ENCODE measurements around the gene ECEL1.

Gene ECEL1

DNA sequence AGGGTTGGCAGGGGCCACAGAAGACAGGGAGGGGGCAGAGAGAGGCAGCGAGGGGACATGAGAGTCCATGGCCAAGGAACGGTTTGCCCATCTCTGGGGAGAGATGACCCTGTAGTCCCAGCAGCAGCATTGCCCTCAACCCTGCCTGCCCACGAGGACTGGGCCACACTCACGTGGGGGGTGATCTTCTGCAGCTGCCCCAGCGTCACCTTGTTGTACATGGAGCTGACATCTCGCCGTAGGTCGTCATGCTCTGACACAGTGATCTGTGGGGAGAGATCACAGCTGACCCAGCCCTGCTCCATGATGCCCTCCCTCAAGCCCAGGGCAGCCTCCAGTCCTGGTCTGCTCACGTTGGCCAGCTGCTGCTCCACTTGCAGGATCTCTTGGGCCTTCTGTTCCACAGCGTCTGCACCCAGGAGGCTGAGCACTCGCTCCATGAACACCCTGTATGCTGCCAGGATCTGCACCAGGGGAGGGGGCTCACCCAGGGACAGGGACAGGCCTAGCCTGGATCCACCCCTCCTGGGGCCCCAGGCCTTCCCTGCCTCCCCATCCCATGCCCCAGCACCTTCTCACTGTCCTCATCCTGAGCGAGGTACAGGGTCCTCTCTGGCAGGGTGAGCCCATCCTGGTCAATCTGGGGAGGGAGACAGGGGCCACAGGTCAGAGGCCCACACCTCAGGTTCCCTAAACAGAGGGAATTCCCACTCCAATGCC, 2.8 kb downstream of the ECEL1 start:
- DNase-seq (ENCODE audit: low spot score) (no peak), FAIRE-seq (no peak)

DNA sequence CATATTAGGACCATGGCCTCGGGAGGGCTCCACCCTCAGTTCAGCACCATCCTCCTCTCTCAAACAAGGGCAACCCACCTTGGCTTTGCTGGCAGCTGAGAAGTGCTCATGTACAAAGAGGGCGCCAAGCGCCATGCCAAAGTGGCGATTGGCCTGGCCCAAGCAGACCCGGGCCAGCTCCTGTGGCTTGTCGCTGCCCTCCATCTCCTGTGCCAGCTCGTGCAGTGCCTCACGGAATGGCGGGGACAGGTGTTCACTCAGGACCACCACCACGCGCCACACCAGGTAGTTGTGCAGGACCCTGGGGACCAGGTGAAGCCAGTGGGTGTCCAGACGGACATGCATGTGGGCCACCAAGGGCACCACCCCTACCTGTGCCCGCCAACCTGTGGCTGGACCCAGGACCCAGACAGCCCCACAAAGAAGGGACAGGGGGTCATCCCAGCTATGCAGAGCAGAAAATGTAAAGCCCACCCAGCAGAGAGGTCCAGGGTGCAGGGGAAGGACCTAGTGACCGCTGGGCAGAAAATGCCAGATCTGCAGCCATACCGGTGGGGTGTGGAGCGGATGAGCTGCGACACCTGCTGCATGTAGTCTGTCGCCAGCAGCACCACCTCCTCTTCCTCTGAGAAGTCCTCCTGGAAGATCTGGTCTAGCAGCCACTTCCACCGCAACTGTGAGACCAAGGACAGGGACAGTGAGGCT, 3.6 kb downstream of the ECEL1 start:
- no peak for FAIRE-seq
- no peak for DNase-seq (ENCODE audit: low spot score)

DNA sequence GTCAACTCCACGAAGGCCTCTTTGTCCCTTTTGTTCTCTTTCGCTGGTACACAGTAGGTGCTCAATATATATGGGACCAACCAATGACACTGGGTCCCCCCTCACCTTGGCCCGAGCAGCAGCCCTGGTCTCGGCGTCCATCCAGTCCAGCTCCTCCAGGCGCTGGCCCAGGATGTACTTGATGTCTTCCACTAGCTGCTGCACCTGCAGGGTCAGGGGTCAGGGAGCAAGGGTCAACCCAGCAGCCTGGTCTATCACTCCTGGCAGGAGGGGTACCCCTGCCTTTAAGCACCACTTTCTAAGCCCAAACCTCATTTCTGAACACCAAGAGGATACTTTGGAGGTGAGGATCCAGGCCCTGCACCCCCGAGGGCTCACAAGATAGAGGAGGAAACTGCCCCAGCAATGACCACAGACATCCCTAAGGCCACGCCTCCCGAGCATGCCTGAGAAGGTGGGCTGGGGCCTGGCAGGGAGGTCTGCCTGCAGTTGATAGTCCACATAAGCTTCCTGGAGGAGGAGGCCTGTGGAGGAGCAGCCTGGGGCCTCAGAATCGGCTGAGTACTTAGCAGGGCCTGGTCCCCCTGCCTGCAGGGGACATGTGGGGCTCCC, 4.2 kb downstream of the ECEL1 start:
- DNase-seq (ENCODE audit: low spot score) (no peak), FAIRE-seq (no peak)

DNA sequence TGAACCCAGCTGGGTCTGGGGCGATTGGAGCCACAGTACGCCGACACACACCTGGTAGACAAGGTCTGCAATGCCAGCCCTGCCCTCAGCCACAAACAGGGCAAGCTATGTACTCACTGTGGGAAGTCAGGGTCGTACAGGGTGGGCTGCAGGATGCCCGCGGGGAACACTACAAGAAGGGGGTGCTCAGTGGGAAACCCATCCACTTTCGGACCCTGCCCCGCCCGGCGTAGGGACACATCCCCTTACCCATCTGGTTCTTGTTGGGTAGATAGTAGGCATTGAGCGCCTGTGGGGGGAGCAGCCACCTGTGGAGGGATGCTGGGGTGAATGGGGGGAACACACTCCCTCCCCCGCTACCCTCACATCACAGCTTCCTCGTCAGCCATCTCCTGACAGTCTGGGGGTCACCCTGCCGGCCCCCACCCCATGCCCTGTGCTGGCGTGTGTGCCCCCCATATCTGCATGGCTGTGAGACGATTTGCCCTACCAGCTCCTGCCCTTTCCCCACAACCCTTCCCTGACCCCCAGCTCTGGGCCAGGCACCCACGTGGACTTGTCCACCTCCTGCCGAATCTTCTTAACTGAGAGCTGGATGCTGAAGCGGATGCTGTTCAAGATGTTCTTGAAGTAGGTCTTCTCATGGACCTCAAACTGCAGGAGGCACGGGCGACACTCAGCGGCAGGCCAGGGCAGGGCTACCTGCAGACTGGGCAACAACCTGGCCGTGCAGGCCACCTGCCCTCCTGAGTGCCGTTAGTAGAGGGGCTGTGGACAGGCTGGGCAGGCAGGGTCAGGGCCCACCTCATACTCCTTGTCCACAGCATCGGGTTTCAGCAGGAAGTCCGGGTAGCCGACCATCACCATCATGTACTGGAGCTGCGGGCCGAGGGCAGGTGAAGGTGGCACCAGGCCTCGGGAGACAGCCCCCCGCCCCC, 5.1 kb downstream of the ECEL1 start:
- FAIRE-seq (no peak), DNase-seq (ENCODE audit: low spot score) (no peak)

DNA sequence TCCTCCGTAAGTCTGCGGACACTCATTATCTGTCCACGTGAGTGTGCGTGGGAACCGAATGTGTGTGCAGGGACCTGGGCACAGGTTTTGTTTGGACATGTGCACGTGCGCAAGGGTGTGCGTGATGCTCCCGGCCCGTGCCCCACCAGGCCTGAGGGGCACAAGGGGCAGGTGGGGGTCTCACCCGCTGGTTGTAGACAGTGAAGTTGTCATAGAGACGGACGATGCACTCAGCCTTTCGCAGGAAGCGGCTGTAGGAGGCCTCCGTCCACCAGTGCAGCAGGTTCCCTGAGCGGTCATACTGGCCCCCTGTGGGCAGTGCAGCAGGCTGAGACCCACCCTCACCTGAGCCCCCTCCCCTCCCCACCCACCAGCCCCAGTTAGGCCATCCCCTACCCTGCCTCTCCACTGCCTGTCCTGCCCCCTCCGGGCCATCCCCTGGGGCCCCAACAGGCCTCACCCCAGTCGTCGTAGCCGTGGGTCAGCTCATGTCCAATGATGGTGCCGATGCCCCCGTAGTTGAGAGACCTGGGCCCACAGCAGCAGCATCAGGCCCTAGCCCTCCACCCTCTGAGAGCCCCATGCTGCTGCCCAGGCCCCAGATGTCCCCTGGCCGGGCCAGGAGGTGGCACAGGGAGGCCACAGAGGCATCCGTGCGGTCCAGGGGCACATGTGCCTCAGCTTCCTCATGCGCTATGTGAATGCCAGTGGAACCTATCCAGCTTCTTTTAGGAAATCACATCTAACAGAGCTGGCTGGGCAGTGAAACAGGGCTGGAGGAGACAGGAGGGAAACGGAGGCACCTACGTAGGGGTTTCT, 6.1 kb downstream of the ECEL1 start:
- FAIRE-seq = no peak
- no peak for DNase-seq (ENCODE audit: low spot score)

DNA sequence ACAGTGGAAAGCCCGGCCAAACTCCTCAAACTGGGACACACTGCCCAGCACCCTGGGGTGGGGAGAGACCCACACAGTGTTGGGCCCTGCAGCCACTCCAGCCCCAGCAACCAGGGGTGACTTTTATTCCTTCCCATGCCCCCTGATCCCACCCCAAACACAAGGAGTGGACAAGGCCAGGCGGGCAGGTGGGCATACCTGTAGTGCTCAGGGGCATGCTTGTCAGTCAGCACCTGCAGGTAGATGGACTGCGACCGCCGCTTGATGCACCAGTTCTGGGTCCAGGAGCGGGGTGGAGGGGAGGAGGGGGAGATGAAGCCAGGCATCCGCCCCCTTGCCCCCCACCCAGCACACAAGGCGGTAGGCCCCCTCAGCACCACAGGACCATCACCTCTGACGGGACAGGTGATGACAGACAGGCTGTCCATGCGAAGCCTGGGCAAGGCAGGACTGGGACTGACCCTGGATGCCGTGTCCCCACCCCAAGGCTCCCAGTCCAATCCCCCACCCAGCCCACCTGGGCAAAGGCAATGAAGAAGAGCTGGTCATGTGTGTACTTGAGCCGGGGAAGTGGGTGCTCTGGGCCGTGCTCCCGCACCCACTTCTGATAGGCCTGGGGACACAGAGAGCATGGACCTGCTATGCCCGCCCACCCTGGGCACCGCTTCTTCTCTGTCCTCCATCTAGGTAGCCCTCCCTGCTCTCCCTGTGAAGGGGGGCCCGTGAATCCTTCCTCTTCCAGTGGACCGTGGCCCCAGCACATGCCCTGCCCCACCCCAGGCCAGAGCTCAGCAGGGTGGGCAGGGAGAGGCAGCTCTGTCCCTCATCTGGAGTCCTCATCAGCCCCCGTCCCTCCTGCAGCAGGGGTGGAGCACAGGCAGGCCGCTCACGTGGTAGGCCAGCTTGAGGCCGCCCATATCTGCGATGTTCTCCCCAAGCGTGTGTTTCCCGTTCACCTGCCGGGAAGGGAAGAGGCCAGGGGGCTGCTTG, 7.1 kb downstream of the ECEL1 start:
- FAIRE-seq (no peak), DNase-seq (ENCODE audit: low spot score) (no peak)

DNA sequence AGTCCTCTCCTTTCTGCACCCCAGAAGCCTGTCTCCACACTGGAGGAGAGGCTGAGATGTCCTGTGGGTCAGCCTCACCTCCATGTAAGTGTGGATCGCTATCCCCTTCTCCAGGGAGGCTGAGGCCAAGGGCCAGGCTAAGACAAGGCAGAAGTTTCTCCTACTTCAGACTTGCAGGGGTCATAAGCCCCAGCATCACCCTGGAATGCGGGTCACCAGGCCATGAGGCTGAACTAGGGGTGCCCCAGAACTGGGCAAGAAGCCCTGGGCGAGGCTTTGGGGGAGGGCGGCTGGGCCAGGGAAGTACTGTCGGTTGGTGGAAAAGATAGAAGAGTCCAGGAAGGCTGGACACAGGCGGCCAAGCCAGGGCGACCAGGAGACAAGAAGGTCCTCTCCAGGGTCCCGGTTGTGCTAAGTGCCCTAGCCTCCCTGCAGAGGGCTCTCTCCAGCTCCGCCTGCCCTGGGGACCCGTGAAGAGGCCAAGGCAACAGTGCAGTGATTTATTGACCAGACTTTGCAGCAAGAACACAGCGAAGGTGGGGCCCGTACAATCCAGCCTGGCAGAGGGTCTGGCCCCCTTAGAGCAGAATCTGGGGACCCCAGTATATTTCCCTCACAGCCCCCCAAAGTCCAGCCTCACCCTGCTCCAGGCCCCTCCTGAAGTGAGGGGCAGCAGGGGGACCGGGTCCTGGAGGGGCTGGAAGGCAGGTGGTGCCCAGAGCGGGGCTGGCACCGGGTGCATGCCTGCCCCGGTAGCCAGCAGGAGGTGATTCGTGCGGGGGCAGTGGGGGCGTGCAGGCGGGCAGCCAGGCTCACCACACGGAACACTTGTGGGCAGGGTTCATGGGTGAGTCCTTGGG, 8.1 kb downstream of the ECEL1 start:
- no peak for DNase-seq (ENCODE audit: low spot score)
- no peak for FAIRE-seq

DNA sequence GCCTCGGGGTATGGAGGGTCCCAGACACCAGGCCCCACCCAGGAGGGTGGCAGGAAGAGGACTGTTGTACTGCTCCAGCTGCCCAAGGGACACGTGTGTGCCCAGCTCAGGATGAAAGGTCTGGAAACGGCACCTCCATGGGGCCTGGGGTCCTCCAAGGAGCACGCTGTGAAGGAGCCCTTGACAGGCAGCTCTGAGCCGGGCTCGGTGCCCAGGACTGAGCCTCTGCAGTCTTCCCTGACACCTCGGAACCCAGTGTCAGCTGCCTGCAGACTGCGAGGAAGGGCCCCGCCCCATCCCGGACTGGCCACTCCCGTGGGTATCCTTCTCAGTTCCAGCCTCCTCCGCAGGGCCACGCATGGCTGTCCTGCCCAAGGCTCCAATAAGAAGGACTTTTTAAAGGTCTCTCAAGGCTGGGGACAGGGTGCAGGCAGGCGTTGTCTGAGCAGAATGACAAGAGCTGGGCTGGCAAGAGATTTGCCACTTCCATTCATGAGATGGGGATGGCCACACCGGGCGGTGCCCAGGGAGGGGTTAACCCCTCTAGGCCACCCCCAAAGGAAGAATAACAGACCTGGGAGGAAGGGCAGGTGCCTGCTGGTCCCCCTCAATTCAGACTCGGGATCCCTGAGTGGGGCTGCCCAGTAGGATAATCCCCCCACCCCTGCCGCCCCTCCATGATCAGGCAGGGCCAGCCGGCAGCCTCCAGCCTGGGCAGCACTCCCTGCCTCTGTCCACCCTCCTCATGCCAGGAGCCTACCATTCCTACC, 8.9 kb downstream of the ECEL1 start:
- no peak for FAIRE-seq
- DNase-seq (ENCODE audit: low spot score) = no peak

DNA sequence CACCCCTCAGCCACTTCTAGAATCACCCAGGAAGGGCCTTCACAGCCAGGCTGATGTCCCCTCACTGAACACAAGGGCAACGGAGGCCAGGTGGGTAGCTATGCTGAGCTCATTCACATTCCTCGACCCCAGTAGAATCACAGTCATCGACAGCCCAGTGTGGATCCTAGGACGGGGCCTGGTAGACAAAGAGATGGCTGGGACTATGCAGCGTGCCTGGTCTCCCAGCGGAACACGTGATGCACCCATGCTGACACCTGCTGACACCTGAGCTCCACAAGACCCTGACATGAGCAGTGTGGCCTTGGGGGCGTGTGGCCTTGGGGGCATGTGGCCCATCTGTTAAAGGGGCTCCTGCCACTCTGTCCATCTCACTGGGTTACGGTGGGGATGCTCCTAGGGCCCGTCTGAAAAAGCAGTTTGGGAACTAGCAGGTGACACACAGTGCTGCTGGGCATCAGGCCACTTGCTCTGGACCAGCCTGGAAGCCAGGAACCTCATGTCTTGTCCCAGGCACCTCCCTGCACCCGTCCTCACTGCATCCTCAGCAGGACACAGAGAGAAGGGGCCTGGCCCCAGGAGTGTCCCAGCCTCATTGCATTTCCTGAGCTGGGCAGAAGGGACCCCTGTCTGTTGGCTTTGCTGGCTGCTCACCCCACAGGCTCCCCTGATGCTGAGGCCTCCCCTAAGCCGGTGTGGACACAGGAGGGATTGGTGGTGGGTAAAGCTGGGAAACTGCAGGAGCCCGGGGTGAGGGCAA, 9.7 kb downstream of the ECEL1 start:
- FAIRE-seq (no peak), DNase-seq (ENCODE audit: low spot score) (no peak)

DNA sequence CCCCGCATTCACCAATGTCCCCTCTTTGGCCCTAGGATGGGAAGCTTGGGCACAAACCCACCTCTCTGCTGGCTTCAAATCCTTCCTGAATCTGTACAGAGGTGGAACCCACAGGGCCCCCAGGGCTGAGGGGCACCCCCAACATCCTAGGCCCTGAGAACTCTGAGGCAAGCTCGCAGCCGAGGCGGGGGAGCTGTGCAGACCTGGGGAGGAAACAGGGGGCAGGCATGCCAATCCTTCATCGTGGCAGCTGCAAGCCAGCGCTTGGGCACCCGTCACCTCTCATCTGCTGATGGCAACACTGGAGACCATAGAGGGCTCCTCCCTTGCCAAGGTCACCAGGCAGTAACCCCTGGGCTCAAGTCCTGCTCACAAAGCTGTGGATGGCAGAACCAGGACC, 10.8 kb downstream of the ECEL1 start:
- FAIRE-seq = no peak

DNA sequence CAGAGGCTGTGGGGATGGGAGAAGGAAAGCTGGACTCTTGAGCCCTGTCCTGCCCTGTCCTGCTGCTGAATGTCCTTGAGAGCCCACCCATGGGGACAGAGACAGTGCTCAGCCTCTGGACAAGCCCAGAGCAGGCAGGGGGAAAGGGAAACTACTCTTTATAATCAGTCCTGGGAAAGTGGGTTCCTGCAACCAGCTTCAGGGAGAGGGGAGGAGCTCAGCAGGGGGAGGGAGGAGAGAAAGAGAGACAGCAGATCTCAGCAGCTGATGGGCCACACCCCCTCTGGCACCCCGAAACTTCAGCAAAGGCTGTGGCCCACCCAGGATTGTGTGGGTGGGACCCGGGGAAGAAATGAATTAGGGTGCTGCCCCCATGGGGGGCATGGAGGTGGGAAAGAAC, 11.6 kb downstream of the ECEL1 start:
- FAIRE-seq = no peak
- no peak for DNase-seq (ENCODE audit: low spot score)

More for the DNA sequence above, 10.8 kb downstream of the ECEL1 start:
- DNase-seq (ENCODE audit: low spot score) = no peak

DNA sequence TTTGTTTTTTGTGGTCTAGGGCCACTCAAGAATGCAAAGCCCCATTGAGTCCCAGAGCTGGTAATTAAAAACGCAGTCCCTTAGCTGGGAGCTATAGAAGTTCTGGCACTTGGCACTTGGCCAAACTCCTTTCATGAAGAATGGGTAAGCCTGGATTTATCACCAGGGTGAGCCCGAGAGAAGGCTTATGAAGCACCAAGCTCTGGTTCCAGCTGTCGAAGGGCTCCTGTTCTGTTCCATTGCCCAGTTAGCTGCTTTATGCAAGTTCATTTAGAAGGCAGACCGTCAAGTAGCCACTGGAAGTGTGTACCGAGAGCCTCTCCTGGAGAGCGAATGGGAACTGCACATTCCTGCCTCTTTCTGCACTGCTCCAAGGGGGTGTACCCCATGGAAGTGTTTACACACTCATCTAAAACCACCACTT, 14.2 kb downstream of the ECEL1 start:
- no peak for FAIRE-seq
- DNase-seq (ENCODE audit: low spot score) = no peak

DNA sequence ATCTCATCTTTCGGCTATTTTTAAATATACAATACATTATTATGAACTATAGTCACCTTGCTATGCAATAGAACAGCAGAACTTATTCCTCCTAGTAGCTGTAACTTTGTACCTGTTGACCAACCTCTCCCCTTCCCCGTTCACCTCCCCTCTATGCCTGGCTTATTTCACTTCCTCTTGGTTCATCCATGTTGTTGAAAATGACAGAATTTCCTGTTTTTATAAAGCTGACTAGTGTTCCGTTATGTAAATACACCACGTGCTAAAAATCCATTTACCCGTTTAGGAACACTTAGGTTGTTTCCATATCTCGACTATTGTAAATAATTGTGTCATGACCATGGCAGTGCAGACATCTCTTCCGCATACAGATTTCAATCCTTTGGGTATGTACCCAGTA, 21.4 kb downstream of the ECEL1 start:
- FAIRE-seq (no peak), DNase-seq (ENCODE audit: low spot score) (no peak)

DNA sequence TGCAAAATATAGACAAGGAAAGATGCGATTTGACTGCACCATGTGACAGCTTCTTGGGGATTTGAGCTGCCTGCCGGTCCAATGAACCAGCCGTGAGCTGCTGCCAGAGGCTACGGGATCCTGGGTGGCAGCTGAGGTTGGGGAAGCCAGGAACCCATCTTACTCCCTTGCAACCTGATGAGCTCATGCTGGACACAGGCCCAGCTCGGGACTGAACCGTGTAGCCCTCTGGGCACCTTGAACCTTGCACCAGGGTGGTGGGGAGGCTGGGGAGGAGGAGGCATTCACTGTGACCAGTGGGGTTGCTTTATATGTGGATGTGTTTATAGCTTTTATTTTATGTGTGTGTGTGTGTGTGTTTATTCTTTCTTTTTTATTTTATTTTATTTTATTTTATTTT, 22.6 kb downstream of the ECEL1 start:
- DNase-seq (ENCODE audit: low spot score) (no peak), FAIRE-seq (no peak)

DNA sequence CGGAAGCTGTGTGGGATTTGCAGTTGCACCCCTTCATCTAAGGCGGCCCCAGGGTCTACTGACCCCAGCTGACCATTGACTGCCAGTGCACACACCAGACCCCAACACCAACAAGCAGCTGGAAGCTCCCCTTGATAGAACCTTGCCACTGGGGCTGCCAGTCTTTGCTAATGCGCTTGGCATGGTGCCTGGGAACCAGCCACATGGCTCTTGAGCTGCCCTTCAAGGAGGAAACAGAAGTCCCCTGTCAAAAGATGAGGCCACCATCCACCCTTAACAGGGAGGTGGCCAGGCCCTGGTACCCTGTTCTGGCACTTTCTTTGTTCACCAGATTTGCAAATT, 23.1 kb downstream of the ECEL1 start:
- no peak for FAIRE-seq
- no peak for DNase-seq (ENCODE audit: low spot score)

DNA sequence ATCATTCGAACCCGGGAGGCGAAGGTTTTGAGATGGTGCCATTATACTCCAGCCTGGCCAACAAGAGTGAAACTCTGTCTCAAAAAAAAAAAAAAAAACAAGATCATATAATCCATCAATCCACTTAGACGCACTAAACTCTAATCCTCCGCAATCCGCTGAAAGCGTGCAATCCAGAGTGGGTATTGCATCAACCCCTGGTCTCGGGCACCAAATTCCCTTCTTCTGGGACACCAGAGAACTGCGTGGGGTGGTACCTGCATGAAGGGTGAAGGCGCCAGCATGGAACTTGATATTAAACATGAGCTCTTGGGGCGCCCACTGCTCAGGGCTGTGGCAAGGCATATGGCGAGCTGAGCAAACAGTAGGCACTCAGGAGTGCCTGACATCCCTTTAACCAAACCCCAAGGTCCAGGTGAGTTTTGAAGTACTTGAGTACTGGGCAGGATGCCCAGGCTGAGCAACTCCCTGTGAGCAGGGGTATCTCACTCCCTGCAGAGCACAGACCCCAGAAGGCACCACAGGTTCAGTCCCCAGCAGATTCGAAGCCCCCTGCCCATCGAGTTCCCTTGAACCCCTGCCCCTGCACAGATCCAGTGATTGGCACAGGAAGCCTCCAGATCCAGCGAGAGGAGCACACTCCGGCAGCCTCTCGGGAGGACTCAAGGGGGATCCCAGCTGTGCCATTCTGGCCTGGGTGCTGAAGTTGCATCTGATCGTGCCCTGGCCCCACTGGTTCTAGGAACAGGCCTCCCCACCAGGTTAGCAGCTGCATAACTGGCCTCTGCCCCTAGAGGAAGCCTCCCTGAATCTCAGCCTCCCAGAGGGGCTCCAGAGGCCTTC, 23.7 kb downstream of the ECEL1 start:
- DNase-seq (ENCODE audit: low spot score) (no peak), FAIRE-seq (no peak)

Data from RCC 7860 (cell line).